GM18861 (cell line): ENCODE data around the gene VPS35L.

ENCODE experiments used
- ATAC-seq: cut with Tn5 transposase; IDR thresholded peaks from one replicate; pipeline ENCODE4 v1.9.1; 2021; ENCODE audit not compliant: unreplicated experiment

The VPS35L gene

GRCh38 chr16:19589771-19590302, 34.3 kb downstream of the VPS35L start:
- no peak for ATAC-seq

GRCh38 chr16:19595043-19595767, 39.7 kb downstream of the VPS35L start:
- no peak for ATAC-seq

- ATAC-seq: no peak
Measured at GRCh38 chr16:19598805-19599510, 43.5 kb downstream of the VPS35L start.

GRCh38 chr16:19599968-19600716, 44.6 kb downstream of the VPS35L start:
- ATAC-seq: no peak

- ATAC-seq: no peak
Measured at GRCh38 chr16:19601083-19601976, 45.8 kb downstream of the VPS35L start.

GRCh38 chr16:19604911-19605310, 49.4 kb downstream of the VPS35L start:
- ATAC-seq: no peak

GRCh38 chr16:19605701-19606100, 50.2 kb downstream of the VPS35L start:
- no peak for ATAC-seq

- ATAC-seq: no peak
Measured at GRCh38 chr16:19607616-19608280, 52.2 kb downstream of the VPS35L start.

GRCh38 chr16:19609359-19609758, 53.9 kb downstream of the VPS35L start:
- ATAC-seq: no peak

GRCh38 chr16:19610200-19610599, 54.7 kb downstream of the VPS35L start:
- ATAC-seq: no peak

- no peak for ATAC-seq
Measured at GRCh38 chr16:19613834-19614233, 58.3 kb downstream of the VPS35L start.

- ATAC-seq: no peak
Measured at GRCh38 chr16:19616241-19616640, 60.7 kb downstream of the VPS35L start.

GRCh38 chr16:19618876-19619275, 63.4 kb downstream of the VPS35L start:
- ATAC-seq: no peak

- ATAC-seq: no peak
Measured at GRCh38 chr16:19621445-19621844, 65.9 kb downstream of the VPS35L start.

GRCh38 chr16:19625039-19625438, 69.5 kb downstream of the VPS35L start:
- no peak for ATAC-seq

GRCh38 chr16:19636436-19637267, 81.1 kb downstream of the VPS35L start:
- ATAC-seq: no peak

GRCh38 chr16:19639986-19640421, 84.5 kb downstream of the VPS35L start:
- no peak for ATAC-seq

- ATAC-seq: no peak
Measured at GRCh38 chr16:19642501-19642900, 87.0 kb downstream of the VPS35L start.

- ATAC-seq: no peak
Measured at GRCh38 chr16:19644877-19645276, 89.4 kb downstream of the VPS35L start.
